Measurements from ENCODE around the gene MYO10.

Gene MYO10

DNA sequence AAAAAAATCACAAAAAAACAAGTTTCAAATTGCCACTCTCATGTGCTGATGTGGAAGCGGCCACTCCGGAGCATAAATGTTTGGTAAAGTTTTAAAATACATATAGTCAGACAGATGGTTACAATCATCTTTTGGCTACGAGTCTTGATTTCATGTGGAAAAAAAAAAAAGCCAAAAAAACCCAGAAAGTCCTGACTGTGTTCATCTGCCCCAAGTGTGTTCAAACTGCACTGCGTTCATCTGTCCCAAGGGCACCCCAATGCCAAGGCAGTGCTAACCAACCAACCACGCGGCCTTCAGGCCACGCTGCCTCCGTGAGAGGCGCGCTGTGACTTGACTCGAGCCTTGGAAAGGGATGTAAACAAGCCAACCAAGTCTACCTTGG is 127.1 kb downstream of the MYO10 start:
- DNase-seq: no peak

DNA sequence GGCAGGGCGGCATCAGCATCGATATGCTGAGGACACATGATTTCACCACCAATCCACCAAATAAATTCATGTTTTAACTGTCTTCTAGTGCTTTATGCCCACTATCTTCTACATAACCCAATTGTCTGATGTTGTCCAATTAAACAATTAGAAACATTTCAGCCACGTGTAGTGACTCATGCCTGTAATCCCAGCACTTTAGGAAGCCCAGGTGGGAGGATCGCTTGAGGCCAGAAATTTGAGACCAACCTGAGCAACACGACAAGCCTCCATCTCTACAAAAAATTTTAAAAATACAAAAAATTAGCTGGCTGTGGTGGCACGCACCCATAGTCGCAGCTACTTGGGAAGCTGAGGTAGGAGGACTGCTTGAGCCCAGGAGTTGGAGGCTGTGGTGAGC is 128.1 kb downstream of the MYO10 start:
- no peak for DNase-seq

GRCh38 chr5:16807547-16807864 is 128.6 kb downstream of the MYO10 start:
- DNase-seq: no peak

GRCh38 chr5:16806711-16807546 is 129.2 kb downstream of the MYO10 start:
- no peak for DNase-seq

- no peak for DNase-seq
Measured at GRCh38 chr5:16805486-16805885, 130.6 kb downstream of the MYO10 start.

DNA sequence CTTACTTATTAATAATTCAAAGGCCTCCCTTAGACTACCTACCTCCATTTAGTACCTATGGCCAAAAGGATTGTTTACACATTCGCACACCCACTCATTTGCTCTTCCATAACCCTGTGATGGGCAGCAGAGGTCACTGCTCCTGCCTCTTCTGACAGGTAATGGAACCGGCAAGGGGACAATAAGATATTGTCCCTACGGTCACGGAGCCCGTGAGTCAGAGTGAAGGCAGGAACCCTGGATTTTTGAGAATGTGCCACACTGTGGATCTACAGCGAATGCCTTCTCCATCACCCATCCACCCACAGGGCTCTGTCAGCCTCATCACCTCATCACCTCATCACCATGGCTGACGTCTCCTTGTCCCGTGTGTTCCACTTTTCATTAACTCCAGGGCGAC is 132.3 kb downstream of the MYO10 start:
- no peak for DNase-seq

GRCh38 chr5:16800477-16800876 is 135.6 kb downstream of the MYO10 start:
- no peak for DNase-seq

- no peak for DNase-seq
Measured at GRCh38 chr5:16799796-16800195, 136.3 kb downstream of the MYO10 start.

DNA sequence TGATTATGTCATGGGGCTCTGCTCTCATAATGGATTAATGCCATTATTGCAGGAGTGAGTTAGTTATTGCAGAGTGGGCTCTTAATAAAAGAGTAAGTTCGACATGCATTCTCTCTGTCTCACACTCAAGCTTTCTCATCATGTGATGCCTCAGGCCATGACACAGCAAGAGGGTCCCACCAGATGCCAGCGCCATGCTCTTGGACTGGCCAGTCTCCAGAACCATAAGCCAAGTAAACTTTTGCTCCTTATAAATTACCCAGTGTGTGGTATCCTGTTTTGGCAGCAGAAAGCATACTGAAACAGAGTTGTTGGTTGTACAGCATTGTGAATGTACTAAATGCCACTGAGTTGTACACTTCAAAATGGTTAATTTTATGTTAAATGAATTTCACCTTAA is 138.1 kb downstream of the MYO10 start:
- no peak for DNase-seq

DNA sequence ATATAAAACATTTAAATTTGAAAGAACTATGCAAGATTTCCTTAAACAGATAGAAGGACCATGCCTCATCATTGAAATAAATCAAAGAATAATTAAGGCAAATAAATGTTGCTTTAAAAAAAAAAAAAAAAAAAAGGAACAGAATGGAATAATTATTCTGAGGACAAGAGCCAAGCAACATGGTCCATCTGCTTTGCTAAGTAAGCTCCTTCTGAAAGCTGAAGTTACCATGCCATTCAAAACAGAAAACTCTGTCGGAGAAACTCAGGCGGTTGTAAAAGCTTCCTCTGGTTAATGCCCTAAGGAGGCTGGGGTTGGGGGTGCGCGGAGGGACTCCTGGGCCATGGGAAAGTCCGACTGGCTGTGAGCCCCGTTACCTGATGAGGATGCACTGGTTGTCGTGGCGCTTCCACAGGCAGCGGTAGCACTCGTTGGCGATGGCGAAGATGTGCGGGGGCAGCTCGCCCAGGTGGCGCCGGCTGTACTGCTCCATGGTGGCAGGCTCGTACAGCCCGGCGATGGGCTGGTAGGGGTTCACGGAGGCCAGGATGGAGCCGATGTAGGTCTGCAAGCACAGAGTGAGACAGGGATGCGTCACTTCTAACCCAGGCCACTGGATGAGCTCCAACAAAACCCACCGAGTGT is 141.7 kb downstream of the MYO10 start:
- DNase-seq: no peak

DNA sequence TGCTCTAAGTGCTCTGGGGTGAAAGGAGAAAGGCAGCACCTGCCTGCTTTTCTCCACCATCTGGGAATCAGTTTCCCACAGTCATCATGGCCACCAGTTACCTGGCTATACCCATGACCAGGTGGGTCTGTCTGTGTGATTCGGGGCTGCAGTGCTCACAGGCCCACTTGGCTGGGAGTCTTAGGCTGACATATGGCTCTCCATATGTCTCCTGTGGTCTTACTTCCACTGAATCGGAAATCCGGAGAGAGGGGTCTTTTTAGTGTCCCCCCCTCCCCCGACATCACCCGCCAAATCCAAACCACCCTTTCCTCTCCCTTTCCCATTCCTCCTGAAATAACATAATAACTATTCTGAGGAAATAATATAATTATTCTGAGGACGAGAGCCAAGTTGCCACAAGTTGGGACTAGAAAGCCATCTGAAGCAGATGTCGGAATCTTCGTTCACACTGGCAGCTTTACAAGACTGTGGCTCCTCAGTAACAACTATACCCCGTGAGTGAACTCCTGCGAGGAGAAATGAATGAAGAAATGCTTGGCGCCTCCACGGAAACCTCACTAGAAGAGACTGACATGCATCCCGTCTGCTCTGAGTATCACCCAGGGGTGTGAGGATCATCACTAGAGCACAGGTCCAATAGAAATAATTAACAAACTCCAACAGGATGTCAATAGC is 143.4 kb downstream of the MYO10 start:
- DNase-seq: no peak

DNA sequence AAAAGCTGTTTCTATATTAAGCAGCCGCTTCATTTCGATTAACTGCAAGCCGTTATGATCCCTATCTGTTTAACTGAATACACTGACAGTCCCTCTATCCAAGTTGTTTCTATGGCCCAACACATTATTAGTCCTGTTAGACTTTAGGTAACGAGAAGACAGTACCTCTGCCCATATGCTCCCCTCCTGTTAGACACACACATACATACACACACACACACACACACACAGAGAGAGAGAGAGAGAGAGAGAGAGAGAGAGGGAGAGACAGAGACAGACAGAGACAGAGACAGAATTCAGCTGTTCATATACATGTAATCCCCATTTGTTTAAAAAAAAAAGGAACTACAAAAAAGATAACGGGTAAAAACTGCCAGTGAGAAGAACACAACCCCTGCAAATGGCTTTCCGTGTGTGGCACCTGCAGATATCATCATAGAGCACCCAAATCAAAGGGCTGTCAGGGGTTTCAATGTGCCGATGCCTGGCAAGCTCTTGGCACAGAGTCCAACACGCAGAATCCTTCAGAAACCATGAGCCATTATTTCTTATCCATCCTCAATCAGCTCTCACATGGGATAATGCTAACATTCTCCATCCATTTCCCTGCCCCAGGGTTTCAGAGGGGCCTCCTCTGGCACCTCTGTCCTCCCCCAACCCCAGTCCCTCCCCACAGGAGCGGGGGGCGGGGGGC is 144.0 kb downstream of the MYO10 start:
- no peak for DNase-seq

GRCh38 chr5:16791036-16791705 is 144.9 kb downstream of the MYO10 start:
- DNase-seq: peak; percentile 30

DNA sequence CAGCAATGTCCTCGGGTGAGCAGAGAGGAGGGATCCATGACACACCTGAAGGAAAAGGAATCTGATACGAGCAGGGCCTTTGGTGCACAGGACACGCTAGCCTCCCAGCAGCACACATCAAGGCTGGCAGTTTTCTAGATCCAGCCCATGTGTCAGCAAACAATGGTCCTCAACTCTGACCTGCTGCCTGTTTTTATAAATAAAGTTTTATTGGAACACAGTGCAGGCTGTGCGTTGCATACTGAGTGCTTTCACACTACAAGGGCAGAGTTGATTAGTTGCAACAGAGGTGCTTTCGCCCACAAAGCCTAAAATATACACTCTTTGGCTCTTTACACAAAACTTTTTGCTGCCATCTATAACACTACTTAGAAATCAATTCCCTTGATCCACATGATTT is 147.1 kb downstream of the MYO10 start:
- DNase-seq: no peak

DNA sequence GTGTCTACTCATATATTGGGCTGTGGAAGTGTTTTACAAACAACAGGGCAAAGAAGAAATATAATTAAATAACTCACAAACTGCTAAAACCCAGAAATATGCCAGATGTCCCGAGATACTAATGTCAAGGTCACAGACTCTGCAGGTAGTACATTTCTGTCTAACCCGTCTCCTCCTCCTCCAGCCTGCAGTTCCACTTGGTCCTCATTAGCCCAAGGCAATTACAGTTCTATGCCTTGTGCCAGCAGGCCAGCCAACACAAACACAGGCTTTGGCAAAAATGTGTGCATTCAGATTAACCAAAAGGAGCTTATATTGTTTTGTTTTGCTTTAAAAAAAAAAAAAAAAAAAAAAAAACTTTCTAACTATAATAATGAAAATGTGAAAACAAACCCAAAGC is 148.8 kb downstream of the MYO10 start:
- DNase-seq: no peak

DNA sequence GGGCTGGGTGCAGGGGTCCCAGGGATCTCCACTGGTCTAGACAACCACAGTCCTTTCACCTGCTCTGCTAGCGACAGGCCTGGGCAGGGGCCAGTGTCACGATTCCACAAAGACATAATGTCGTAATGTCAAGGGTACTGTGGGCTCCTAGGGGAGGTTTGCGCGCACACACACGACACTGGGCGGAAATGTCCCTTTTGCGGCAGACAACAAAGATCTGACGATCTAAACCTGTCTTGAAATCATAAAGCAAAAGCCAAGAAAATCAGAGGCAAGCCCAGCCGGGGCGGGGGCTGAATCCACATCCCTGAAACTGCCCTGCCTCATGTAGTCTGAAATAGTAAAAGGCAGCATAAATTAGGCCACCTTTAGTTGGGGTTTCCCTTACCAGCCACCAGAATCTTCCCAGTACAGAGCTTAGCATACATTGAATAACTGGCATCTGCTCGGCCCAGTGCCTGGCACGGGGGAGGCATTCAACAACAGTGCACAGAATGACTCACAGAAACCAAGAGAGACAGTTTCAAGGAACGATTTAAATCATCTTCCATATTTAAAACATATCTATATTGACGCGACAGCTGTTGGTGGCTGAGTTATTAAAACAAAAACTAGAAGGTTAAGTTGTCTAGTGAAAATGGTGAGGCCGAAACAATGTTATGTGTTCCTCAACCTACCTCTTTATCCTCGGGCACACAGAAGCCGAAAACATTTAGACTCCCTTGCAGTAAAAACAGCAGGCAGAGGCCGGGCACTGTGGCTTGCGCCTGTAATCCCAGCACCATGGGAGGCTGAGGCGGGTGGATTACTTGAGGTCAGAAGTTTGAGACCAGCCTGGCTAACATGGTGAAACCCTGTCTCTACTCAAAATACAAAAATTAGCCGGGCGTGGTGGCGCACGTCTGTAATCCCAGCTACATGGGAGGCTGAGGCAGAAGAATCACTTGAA is 151.0 kb downstream of the MYO10 start:
- no peak for DNase-seq

GRCh38 chr5:16784088-16784487 is 152.0 kb downstream of the MYO10 start:
- DNase-seq: no peak

DNA sequence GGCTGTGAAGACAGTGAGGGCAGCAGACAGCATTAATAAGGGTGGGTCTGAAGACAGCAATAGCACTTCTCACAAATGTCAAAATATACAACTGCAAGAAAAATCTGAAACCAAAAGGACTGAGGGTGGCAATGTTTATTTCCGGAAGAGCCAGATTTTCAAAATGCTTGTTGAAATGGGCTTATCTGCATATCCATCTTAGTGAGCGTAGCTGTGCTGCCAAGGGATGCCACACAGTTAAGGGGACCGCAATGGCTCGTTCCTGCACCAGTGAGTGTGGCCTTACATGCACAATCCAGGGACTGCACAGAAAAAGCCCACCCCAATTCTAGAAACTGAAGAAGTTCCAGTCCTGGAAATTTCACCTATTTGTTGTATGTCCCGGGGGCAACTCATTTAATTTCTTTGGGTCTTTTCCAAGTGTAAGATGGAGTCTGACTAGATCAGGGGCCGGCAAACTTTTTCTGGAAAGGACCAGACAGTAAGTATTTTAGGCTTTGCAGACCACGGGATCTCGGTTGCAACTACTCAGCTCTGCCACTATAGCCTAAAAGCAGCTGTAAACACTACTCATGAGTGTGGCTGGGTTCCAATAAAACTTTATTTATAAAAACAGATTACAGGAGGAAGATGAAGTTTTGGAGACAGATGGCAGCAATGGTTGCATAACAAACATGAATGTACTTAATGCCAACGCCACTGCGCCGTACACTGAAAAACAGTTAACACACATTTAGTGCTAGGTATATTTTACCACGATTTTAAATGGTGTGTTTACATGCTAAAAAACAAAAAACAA is 154.1 kb downstream of the MYO10 start:
- DNase-seq: no peak

DNA sequence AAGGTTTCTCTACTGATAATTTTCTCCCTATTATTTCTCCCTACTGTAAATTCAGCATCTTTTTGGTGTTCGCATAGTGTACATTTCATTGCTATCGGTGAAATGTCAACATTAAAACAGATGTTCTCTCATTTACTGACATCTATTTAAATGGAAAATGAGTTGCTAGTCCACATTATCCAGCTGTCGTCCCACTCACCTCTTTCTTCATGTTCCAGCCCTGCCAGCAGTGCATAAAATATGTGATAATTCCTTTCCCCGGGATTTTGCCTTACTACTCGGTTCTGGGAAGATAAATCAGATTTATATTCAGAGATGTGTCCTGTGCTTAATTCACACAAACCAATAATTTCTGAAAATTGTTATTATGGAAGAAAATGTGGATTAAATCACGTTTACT is 155.8 kb downstream of the MYO10 start:
- DNase-seq: no peak

GRCh38 chr5:16777432-16777831 is 158.7 kb downstream of the MYO10 start:
- no peak for DNase-seq
